H9 (cell line): ENCODE results near the gene KAZN. TPM values are rescaled to one million over a fixed set of nuclear protein-coding genes. Genes with fewer than 3 reads are reported as not detected.

Experiments
- DNase-seq: peaks from one replicate; pipeline ENCODE4 v3.0.0-alpha.2; 2017
- H2AFZ ChIP-seq: one replicate; pipeline ENCODE4 v1.6.1; 2013; ENCODE audit warnings: mild to moderate bottlenecking, low read length, control low read depth, moderate library complexity
- H2AK5ac ChIP-seq: 2 replicates; pipeline ENCODE4 v1.6.1; 2013; ENCODE audit warnings: low read length, control low read depth, mixed read lengths; ENCODE audit not compliant: insufficient read length
- H2BK120ac ChIP-seq: one replicate; pipeline ENCODE4 v1.6.1; 2013; ENCODE audit warnings: low read depth, mild to moderate bottlenecking, low read length, control low read depth, inconsistent platforms; ENCODE audit not compliant: poor library complexity, severe bottlenecking
- H2BK12ac ChIP-seq: 2 replicates; pipeline ENCODE4 v1.6.1; 2013; ENCODE audit warnings: low read length, control low read depth, mixed read lengths, low read depth; ENCODE audit not compliant: insufficient read length
- H2BK15ac ChIP-seq: 2 replicates; pipeline ENCODE4 v1.6.1; 2013; ENCODE audit warnings: low read depth, low read length, control low read depth
- H2BK20ac ChIP-seq: one replicate; pipeline ENCODE4 v1.6.1; 2013; ENCODE audit warnings: low read depth, mild to moderate bottlenecking, low read length, control low read depth, inconsistent platforms; ENCODE audit not compliant: poor library complexity, severe bottlenecking
- H2BK5ac ChIP-seq: 2 replicates; pipeline ENCODE4 v1.6.1; 2013; ENCODE audit warnings: low read length, control low read depth, mixed read lengths; ENCODE audit not compliant: insufficient read length
- H3K14ac ChIP-seq: 2 replicates; pipeline ENCODE4 v1.6.1; 2013; ENCODE audit warnings: low read length, control low read depth; ENCODE audit not compliant: insufficient read depth
- H3K18ac ChIP-seq: 2 replicates; pipeline ENCODE4 v1.6.1; 2013; ENCODE audit warnings: low read depth, mild to moderate bottlenecking, mixed read lengths, low read length, control low read depth; ENCODE audit not compliant: insufficient read length
- H3K23ac ChIP-seq: 2 replicates; pipeline ENCODE4 v1.6.1; 2013; ENCODE audit warnings: low read length, control low read depth, mixed read lengths, low read depth; ENCODE audit not compliant: insufficient read length
- H3K23me2 ChIP-seq: 2 replicates; pipeline ENCODE4 v1.6.1; 2013; ENCODE audit warnings: low read depth, mild to moderate bottlenecking, mixed read lengths, low read length, control low read depth; ENCODE audit not compliant: insufficient read length, poor library complexity, severe bottlenecking
- H3K27ac ChIP-seq: 2 replicates; pipeline ENCODE4 v1.5.1; 2013; ENCODE audit warnings: low read length, control low read depth, mixed read lengths, low read depth; ENCODE audit not compliant: insufficient read length
- H3K27me3 ChIP-seq: 2 replicates; pipeline ENCODE4 v1.6.1; 2013; ENCODE audit warnings: low read length, control low read depth, inconsistent platforms; ENCODE audit not compliant: insufficient read depth
- H3K4ac ChIP-seq: 2 replicates; pipeline ENCODE4 v1.6.1; 2013; ENCODE audit warnings: low read depth, mild to moderate bottlenecking, control low read depth, inconsistent platforms, low read length, moderate library complexity
- H3K4me1 ChIP-seq: 2 replicates; pipeline ENCODE4 v1.6.1; 2013; ENCODE audit warnings: low read length, control low read depth, inconsistent platforms; ENCODE audit not compliant: insufficient read depth
- H3K4me2 ChIP-seq: 2 replicates; pipeline ENCODE4 v1.6.1; 2013; ENCODE audit warnings: low read length, control low read depth, mixed read lengths; ENCODE audit not compliant: insufficient read length, insufficient read depth
- H3K56ac ChIP-seq: 2 replicates; pipeline ENCODE4 v1.6.1; 2013; ENCODE audit warnings: low read depth, mild to moderate bottlenecking, mixed read lengths, low read length, control low read depth; ENCODE audit not compliant: insufficient read length
- H3K79me1 ChIP-seq: 2 replicates; pipeline ENCODE4 v1.6.1; 2013; ENCODE audit warnings: low read depth, mild to moderate bottlenecking, moderate library complexity, low read length, control low read depth, inconsistent platforms; ENCODE audit not compliant: insufficient read depth, poor library complexity, severe bottlenecking
- H3K79me2 ChIP-seq: 2 replicates; pipeline ENCODE4 v1.6.1; 2013; ENCODE audit warnings: low read length, control low read depth, inconsistent platforms; ENCODE audit not compliant: insufficient read depth
- H3K9ac ChIP-seq: 2 replicates; pipeline ENCODE4 v1.6.1; 2013; ENCODE audit warnings: low read length, control low read depth, mixed read lengths; ENCODE audit not compliant: insufficient read length; ENCODE audit errors: extremely low read depth
- H3K9me3 ChIP-seq: one replicate; pipeline ENCODE4 v1.6.1; 2013; ENCODE audit warnings: low read depth, low read length, inconsistent platforms; ENCODE audit not compliant: control insufficient read depth
- H3T11ph ChIP-seq: one replicate; pipeline ENCODE4 v1.6.1; 2013; ENCODE audit warnings: mild to moderate bottlenecking, low read length, control low read depth, inconsistent platforms
- H4K20me1 ChIP-seq: one replicate; pipeline ENCODE4 v1.6.1; 2013; ENCODE audit not compliant: control insufficient read depth, insufficient read length, insufficient read depth
- H4K5ac ChIP-seq: 2 replicates; pipeline ENCODE4 v1.6.1; 2013; ENCODE audit warnings: low read depth, mild to moderate bottlenecking, mixed read lengths, low read length, control low read depth; ENCODE audit not compliant: insufficient read length
- H4K8ac ChIP-seq: replicated peaks from 2 replicates; pipeline ENCODE4 v1.6.1; 2013; ENCODE audit warnings: low read length, control low read depth, mixed read lengths, low read depth; ENCODE audit not compliant: insufficient read length
- H4K91ac ChIP-seq: 2 replicates; pipeline ENCODE4 v1.6.1; 2013; ENCODE audit warnings: low read depth, mild to moderate bottlenecking, moderate library complexity, mixed read lengths, low read length, control low read depth; ENCODE audit not compliant: insufficient read length
- H3K27ac Mint-ChIP-seq, 3 experiments: 2 replicates in 2 of 3; 3 replicates in 1 of 3; pipeline ENCODE4 v1.8.0; 2020 to 2021; ENCODE audit warnings: mixed read lengths in 3 of 3, mild to moderate bottlenecking in 1 of 3, moderate library complexity in 1 of 3
- H3K27me3 Mint-ChIP-seq: 2 replicates; pipeline ENCODE4 v1.8.0; 2021; ENCODE audit warnings: low read depth, mild to moderate bottlenecking, moderate library complexity, mixed read lengths
- H3K36me3 Mint-ChIP-seq, 3 experiments: 2 replicates in 2 of 3; 3 replicates in 1 of 3; pipeline ENCODE4 v1.8.0; 2020 to 2021; ENCODE audit warnings: low read depth in 3 of 3, mixed read lengths in 3 of 3; ENCODE audit not compliant: insufficient read depth in 1 of 3
- H3K4me1 Mint-ChIP-seq, 2 experiments: 2 replicates each; pipeline ENCODE4 v1.8.0; 2020; ENCODE audit warnings: mixed read lengths in 2 of 2
- H3K4me3 Mint-ChIP-seq, 2 experiments: 2 replicates in 1 of 2; 3 replicates in 1 of 2; pipeline ENCODE4 v1.8.0; 2020 to 2021; ENCODE audit warnings: mild to moderate bottlenecking in 2 of 2, mixed read lengths in 2 of 2, moderate library complexity in 1 of 2
- H3K9me3 Mint-ChIP-seq, 2 experiments: 2 replicates in 1 of 2; 3 replicates in 1 of 2; pipeline ENCODE4 v1.8.0; 2020; ENCODE audit warnings: mild to moderate bottlenecking in 2 of 2, mixed read lengths in 2 of 2, moderate library complexity in 1 of 2
- CTCF ChIP-seq: fragments of 200-600 bp; sonication (generic); conservative IDR thresholded peaks from 3 replicates; pipeline ENCODE4 v1.8.0; 2021; ENCODE audit warnings: antibody characterized with exemption, mild to moderate bottlenecking
- WGBS: extraction: QIAGEN DNeasy Blood & Tissue Kit; methylation state at CpG from one replicate; pipeline ENCODE4 v1.1.7; 2013; ENCODE audit warnings: missing lambda C conversion rate, low lambda C conversion rate, mixed read lengths; ENCODE audit not compliant: insufficient read length; ENCODE audit errors: extremely low coverage; 5-methylcytosine and 5-hydroxymethylcytosine counted together
- total RNA-seq: library from RNA; stranded (reverse); gene quantifications from 2 replicates; pipeline ENCODE4 v1.2.1, GENCODE V29; 2021

KAZN gene
- total RNA-seq, 1 experiment from 2014 or later, result 7.6 TPM

GRCh38 chr1:14887044-14887566, 288.6 kb downstream of the KAZN start:
- Histone ChIP-seq H3K27me3 (no peaks in the 10 kb centered on the region), H3K4me1 (no peaks in the 10 kb centered on the region), H2BK120ac (no peak overlapping the region), H4K5ac (no peak overlapping the region), H3K18ac (no peak overlapping the region), H3K9me3 (no peaks in the 10 kb centered on the region), H2AK5ac (no peak overlapping the region), H3K14ac (no peak overlapping the region), H2BK20ac (no peak overlapping the region), H3K79me1 (no peaks in the 10 kb centered on the region), H2BK5ac (no peak overlapping the region), H2AFZ (no peak overlapping the region), H4K8ac (no peak overlapping the region), H3K4ac (no peak overlapping the region), H3K23me2 (no peaks in the 10 kb centered on the region), H4K91ac (no peak overlapping the region), H3K56ac (no peak overlapping the region), H3K23ac (no peak overlapping the region), H3K27ac (no peak overlapping the region), H3T11ph (no peak overlapping the region), H2BK12ac (no peak overlapping the region), H3K9ac (no peak overlapping the region), H2BK15ac (no peak overlapping the region), H3K4me2 (no peak overlapping the region), H4K20me1 (no peaks in the 10 kb centered on the region), H3K79me2 (no peaks in the 10 kb centered on the region)
- no CpG with 5 or more reads among the region's 5 CpGs for WGBS
- H3K9me3 Mint-ChIP-seq, result no peaks in the 10 kb centered on the region
- DNase-seq, result no peak
- no peaks in the 10 kb centered on the region for H3K36me3 Mint-ChIP-seq
- H3K27ac Mint-ChIP-seq, result no peak overlapping the region
- no peak for TF ChIP-seq CTCF
- no peak overlapping the region for H3K4me3 Mint-ChIP-seq
- peaks cover 11 to 16% of the 10 kb centered on the region in 2 experiments for H3K4me1 Mint-ChIP-seq
- H3K27me3 Mint-ChIP-seq, result peaks cover 3% of the 10 kb centered on the region
